Stimulated activated CD8-positive, alpha-beta memory T cell treated with anti-CD3 and anti-CD28 coated beads, Interleukin-15, amount 100 ng/mL, for 48 hours (primary cell): ENCODE data around the gene TMEM63A.

Experiments
- DNase-seq, 2 donors: peaks; one replicate each; pipeline ENCODE4 v3.0.0-alpha.2; 2020; ENCODE audit warnings: low read depth in 2 of 2

Gene TMEM63A

GRCh38 chr1:225886159-225887029, 4.2 kb upstream of the TMEM63A start:
- no peak for DNase-seq

GRCh38 chr1:225885336-225885735, 3.2 kb upstream of the TMEM63A start:
- DNase-seq = no peak

GRCh38 chr1:225883616-225884265, 1.6 kb upstream of the TMEM63A start:
- DNase-seq = no peak

- DNase-seq = no peak
These were observed 775 bp upstream of the TMEM63A start for GRCh38 chr1:225882694-225883615.

GRCh38 chr1:225881081-225881958, 860 bp downstream of the TMEM63A start:
- DNase-seq = no peak

- no peak for DNase-seq
These were observed 1.5 kb downstream of the TMEM63A start for GRCh38 chr1:225880636-225881035.

- DNase-seq = no peak
These were observed 2.0 kb downstream of the TMEM63A start for GRCh38 chr1:225880222-225880588.

- DNase-seq = no peak
These were observed 2.5 kb downstream of the TMEM63A start for GRCh38 chr1:225879521-225880221.

GRCh38 chr1:225878282-225878681, 3.9 kb downstream of the TMEM63A start:
- no peak for DNase-seq

GRCh38 chr1:225877580-225877979, 4.6 kb downstream of the TMEM63A start:
- no peak for DNase-seq

GRCh38 chr1:225876900-225877510, 5.2 kb downstream of the TMEM63A start:
- DNase-seq = no peak

- no peak for DNase-seq
These were observed 7.0 kb downstream of the TMEM63A start for GRCh38 chr1:225875044-225875815.

- no peak for DNase-seq
These were observed 7.7 kb downstream of the TMEM63A start for GRCh38 chr1:225874431-225874830.

- DNase-seq = no peak
These were observed 8.8 kb downstream of the TMEM63A start for GRCh38 chr1:225873281-225873850.

GRCh38 chr1:225872075-225872430, 10.1 kb downstream of the TMEM63A start:
- DNase-seq = no peak

GRCh38 chr1:225871359-225872074, 10.7 kb downstream of the TMEM63A start:
- no peak for DNase-seq

- DNase-seq = no peak
These were observed 11.3 kb downstream of the TMEM63A start for GRCh38 chr1:225870911-225871310.

- no peak for DNase-seq
These were observed 13.4 kb downstream of the TMEM63A start for GRCh38 chr1:225868631-225869330.
